HEK293 (cell line): ENCODE results near the gene CEP72.

Experiments used
- CTCF ChIA-PET: fragments of 350-600 bp; formaldehyde crosslinking; extraction: SDS; loops from one replicate; lab custom pipeline; 2021; ENCODE audit warnings: antibody characterized with exemption; lab: Yijun Ruan, JAX
- POLR2A ChIA-PET: fragments of 300-600 bp; formaldehyde crosslinking; extraction: SDS; loops from one replicate; lab custom pipeline; 2020; ENCODE audit warnings: antibody characterized with exemption, inconsistent platforms; lab: Yijun Ruan, JAX
- H3K27ac ChIP-seq: fragments of 200-500 bp; sonication (Bioruptor generic); 2 replicates; pipeline ENCODE4 v1.5.1; 2014; ENCODE audit warnings: low read depth, low read length, control low read depth, inconsistent platforms; ENCODE audit errors: extremely low read depth
- H3K36me3 ChIP-seq, 2 experiments: fragments of 200-500 bp in 1 of 2; sonication (Bioruptor generic) in 1 of 2; 1 replicate in 1 of 2; 2 replicates in 1 of 2; pipeline ENCODE4 v1.5.1; 2014 to 2017; ENCODE audit warnings: inconsistent platforms in 2 of 2, low read length in 2 of 2; ENCODE audit not compliant: control insufficient read depth in 2 of 2, insufficient read depth in 1 of 2
- H3K4me1 ChIP-seq: fragments of 200-500 bp; sonication (Bioruptor generic); 2 replicates; pipeline ENCODE4 v1.5.1; 2014; ENCODE audit warnings: mild to moderate bottlenecking, low read length, inconsistent platforms; ENCODE audit not compliant: control insufficient read depth, insufficient read depth
- H3K4me3 ChIP-seq: 2 replicates; pipeline ENCODE4 v1.5.1; 2011; ENCODE audit warnings: low read depth, mild to moderate bottlenecking, control low read depth, low read length, moderate library complexity
- H3K9me3 ChIP-seq: fragments of 200-500 bp; sonication (Bioruptor generic); 2 replicates; pipeline ENCODE4 v1.5.1; 2014; ENCODE audit warnings: low read depth, low read length, inconsistent platforms; ENCODE audit not compliant: control insufficient read depth, insufficient read depth
- CTCF ChIP-seq: fragments of 450-650 bp; formaldehyde crosslinking; IDR thresholded peaks from 2 replicates; pipeline ENCODE4 v1.5.1; 2016; ENCODE audit warnings: missing biosample characterization, missing genetic modification characterization
- EGR2 ChIP-seq: fragments of 450-650 bp; formaldehyde crosslinking; IDR thresholded peaks from 2 replicates; pipeline ENCODE4 v1.5.1; 2016; ENCODE audit warnings: low read depth, missing biosample characterization, missing genetic modification characterization
- PATZ1 ChIP-seq: fragments of 450-650 bp; formaldehyde crosslinking; IDR thresholded peaks from 2 replicates; pipeline ENCODE4 v1.5.1; 2016; ENCODE audit warnings: missing biosample characterization, missing genetic modification characterization
- SALL2 ChIP-seq: fragments of 450-650 bp; formaldehyde crosslinking; IDR thresholded peaks from 2 replicates; pipeline ENCODE4 v1.5.0; 2017; ENCODE audit warnings: missing biosample characterization, mild to moderate bottlenecking, missing genetic modification characterization, borderline replicate concordance
- ZBTB20 ChIP-seq: fragments of 450-650 bp; formaldehyde crosslinking; IDR thresholded peaks from 2 replicates; pipeline ENCODE4 v1.5.1; 2016; ENCODE audit warnings: missing biosample characterization, missing genetic modification characterization
- ZEB2 ChIP-seq: fragments of 450-650 bp; formaldehyde crosslinking; IDR thresholded peaks from 2 replicates; pipeline ENCODE4 v1.5.1; 2016; ENCODE audit warnings: missing biosample characterization, missing genetic modification characterization
- ZFHX2 ChIP-seq: fragments of 450-650 bp; formaldehyde crosslinking; conservative IDR thresholded peaks from 2 replicates; pipeline ENCODE4 v1.5.1; 2016; ENCODE audit warnings: missing biosample characterization, missing genetic modification characterization
- ZNF155 ChIP-seq: fragments of 450-650 bp; formaldehyde crosslinking; IDR thresholded peaks from 2 replicates; pipeline ENCODE4 v1.5.1; 2016; ENCODE audit warnings: missing biosample characterization, missing genetic modification characterization
- ZNF184 ChIP-seq: fragments of 450-650 bp; IDR thresholded peaks from 2 replicates; pipeline ENCODE4 v1.5.1; 2018; ENCODE audit warnings: missing biosample characterization, mild to moderate bottlenecking, missing genetic modification characterization
- ZNF223 ChIP-seq: fragments of 450-650 bp; formaldehyde crosslinking; IDR thresholded peaks from 2 replicates; pipeline ENCODE4 v1.5.1; 2016; ENCODE audit warnings: missing biosample characterization, missing genetic modification characterization
- ZNF274 ChIP-seq, 2 experiments: fragments of 200-500 bp in 1 of 2; fragments of 450-650 bp in 1 of 2; sonication (Bioruptor generic) in 1 of 2; formaldehyde crosslinking in 1 of 2; IDR thresholded peaks; 2 replicates each; pipeline versions ENCODE4 v1.5.1 to v1.6.1; 2014 to 2016; ENCODE audit warnings: borderline replicate concordance in 1 of 2, inconsistent platforms in 1 of 2, low read length in 1 of 2, missing biosample characterization in 1 of 2, missing genetic modification characterization in 1 of 2
- ZNF341 ChIP-seq: fragments of 450-650 bp; formaldehyde crosslinking; IDR thresholded peaks from 2 replicates; pipeline ENCODE4; 2016; ENCODE audit warnings: low read depth, missing biosample characterization, missing genetic modification characterization
- ZNF350 ChIP-seq: fragments of 450-650 bp; formaldehyde crosslinking; IDR thresholded peaks from 2 replicates; pipeline ENCODE4 v1.5.0; 2017; ENCODE audit warnings: missing biosample characterization, mild to moderate bottlenecking, missing genetic modification characterization
- ZNF354C ChIP-seq: fragments of 450-650 bp; formaldehyde crosslinking; IDR thresholded peaks from 2 replicates; pipeline ENCODE4 v1.5.1; 2016; ENCODE audit warnings: missing biosample characterization, missing genetic modification characterization, low read depth, borderline replicate concordance
- ZNF473 ChIP-seq: fragments of 450-650 bp; formaldehyde crosslinking; IDR thresholded peaks from 2 replicates; pipeline ENCODE4 v1.5.1; 2017; ENCODE audit warnings: missing biosample characterization, missing genetic modification characterization
- ZNF488 ChIP-seq: fragments of 450-650 bp; formaldehyde crosslinking; IDR thresholded peaks from 2 replicates; pipeline ENCODE4 v1.5.1; 2016; ENCODE audit warnings: missing biosample characterization, missing genetic modification characterization
- ZNF501 ChIP-seq: fragments of 450-650 bp; formaldehyde crosslinking; IDR thresholded peaks from 2 replicates; pipeline ENCODE4 v1.5.1; 2016; ENCODE audit warnings: missing biosample characterization, missing genetic modification characterization
- ZNF600 ChIP-seq: fragments of 450-650 bp; formaldehyde crosslinking; IDR thresholded peaks from 2 replicates; pipeline ENCODE4 v1.5.1; 2016; ENCODE audit warnings: missing biosample characterization, missing genetic modification characterization
- ZNF626 ChIP-seq: fragments of 450-650 bp; sonication (Bioruptor Pico); formaldehyde crosslinking; IDR thresholded peaks from 2 replicates; pipeline ENCODE4 v1.5.1; 2018; ENCODE audit warnings: missing biosample characterization, missing genetic modification characterization, inconsistent platforms
- ZNF677 ChIP-seq: fragments of 450-650 bp; IDR thresholded peaks from 2 replicates; pipeline ENCODE4 v1.5.0; 2018; ENCODE audit warnings: missing biosample characterization, mild to moderate bottlenecking, missing genetic modification characterization, moderate library complexity
- ZNF768 ChIP-seq: fragments of 450-650 bp; formaldehyde crosslinking; IDR thresholded peaks from 2 replicates; pipeline ENCODE4 v1.5.1; 2018; ENCODE audit warnings: missing biosample characterization, mild to moderate bottlenecking, missing genetic modification characterization
- ZNF785 ChIP-seq: fragments of 450-650 bp; formaldehyde crosslinking; IDR thresholded peaks from 2 replicates; pipeline ENCODE4 v1.5.1; 2016; ENCODE audit warnings: missing biosample characterization, missing genetic modification characterization
- ZNF843 ChIP-seq: fragments of 450-650 bp; formaldehyde crosslinking; IDR thresholded peaks from 2 replicates; pipeline ENCODE4 v1.5.1; 2016; ENCODE audit warnings: missing biosample characterization, missing genetic modification characterization

Gene CEP72

GRCh38 chr5:622946-623522 is 10.9 kb downstream of the CEP72 start (continued):
- no peak for TF ChIP-seq ZNF768 (tag by site-specific recombination)

- POLR2A ChIA-PET: no interaction called here
- peaks cover 43 to 100% of the 10 kb centered on the region in 2 experiments for H3K36me3 ChIP-seq
- no peak overlapping the region for H3K4me3 ChIP-seq
- H3K27ac ChIP-seq: no peak overlapping the region
- no peak for TF ChIP-seq ZNF843 (tag by site-specific recombination)
- TF ChIP-seq ZNF350: no peak
- TF ChIP-seq ZNF473: no peak
- TF ChIP-seq ZNF677: no peak
- H3K9me3 ChIP-seq: no peaks in the 10 kb centered on the region
- CTCF ChIA-PET: no interaction called here
- no peaks in the 10 kb centered on the region for H3K4me1 ChIP-seq
These were observed 11.4 kb downstream of the CEP72 start for GRCh38 chr5:623531-623930.

- no peak overlapping the region for H3K4me3 ChIP-seq
- no peaks in the 10 kb centered on the region for H3K9me3 ChIP-seq
- no peaks in the 10 kb centered on the region for H3K4me1 ChIP-seq
- ChIA-PET CTCF (no interaction called here), POLR2A (no interaction called here)
- H3K27ac ChIP-seq: no peak overlapping the region
- TF ChIP-seq ZNF626 (tag by site-specific recombination) (no peak), ZNF155 (tag by site-specific recombination) (no peak), ZNF600 (no peak), SALL2 (no peak), ZNF223 (tag by site-specific recombination) (no peak)
- peaks cover 37 to 98% of the 10 kb centered on the region in 2 experiments for H3K36me3 ChIP-seq
These were observed 12.2 kb downstream of the CEP72 start for GRCh38 chr5:624118-624950.

- ChIA-PET POLR2A (no interaction called here), CTCF (no interaction called here)
- peaks cover 37 to 92% of the 10 kb centered on the region in 2 experiments for H3K36me3 ChIP-seq
These were observed 12.8 kb downstream of the CEP72 start for GRCh38 chr5:624951-625230.

GRCh38 chr5:625516-625915 is 13.4 kb downstream of the CEP72 start:
- TF ChIP-seq PATZ1 (tag by site-specific recombination): no peak
- no peak for TF ChIP-seq ZNF184 (tag by site-specific recombination)
- no peak for TF ChIP-seq ZBTB20
- TF ChIP-seq ZNF488 (tag by site-specific recombination): no peak
- no peak for TF ChIP-seq ZEB2 (tag by site-specific recombination)
- no peak for TF ChIP-seq ZNF354C (tag by site-specific recombination)
- no peak for TF ChIP-seq ZNF341 (tag by site-specific recombination)
- no peak for TF ChIP-seq ZNF501 (tag by site-specific recombination)
- no peak for TF ChIP-seq ZNF785
- no peak for TF ChIP-seq CTCF (tag by site-specific recombination)
- no peak for TF ChIP-seq ZNF274 (IDR thresholded peaks at IDR 0.05; ENCODE audit: low read length)
- no peak for TF ChIP-seq ZNF274 (tag by site-specific recombination; IDR thresholded peaks at IDR 0.05; ENCODE audit: borderline replicate concordance)
- TF ChIP-seq, all 188 proteins: peak for 0
- no peaks in the 10 kb centered on the region for H3K9me3 ChIP-seq
- no peak overlapping the region for H3K4me3 ChIP-seq
- ChIA-PET CTCF (no interaction called here), POLR2A (no interaction called here)
- H3K4me1 ChIP-seq: no peaks in the 10 kb centered on the region
- peaks cover 37 to 86% of the 10 kb centered on the region in 2 experiments for H3K36me3 ChIP-seq
- no peak overlapping the region for H3K27ac ChIP-seq

More at GRCh38 chr5:624951-625230, 12.8 kb downstream of the CEP72 start:
- Histone ChIP-seq H3K27ac (no peak overlapping the region), H3K4me1 (no peaks in the 10 kb centered on the region), H3K4me3 (no peak overlapping the region), H3K9me3 (no peaks in the 10 kb centered on the region)
- no peak for TF ChIP-seq ZNF350
- TF ChIP-seq ZBTB20: no peak
- peak; percentile 57 for TF ChIP-seq ZFHX2 (tag by site-specific recombination)
- peak; percentile 43; the same call in 1 of the 2 replicates for TF ChIP-seq EGR2 (tag by site-specific recombination)
